Mucosa of rectum (tissue), 2 donors: ENCODE data around the gene TTYH2.

Experiments
- H3K27ac ChIP-seq, 2 donors: one replicate each; pipeline ENCODE4 v1.7.0; 2013; ENCODE audit warnings: inconsistent platforms in 2 of 2, low read depth in 2 of 2, low read length in 2 of 2
- H3K27me3 ChIP-seq, 2 donors: one replicate each; pipeline ENCODE4 v1.7.0; 2013; ENCODE audit warnings: low read length in 2 of 2; ENCODE audit not compliant: control insufficient read depth in 2 of 2, insufficient read depth in 2 of 2
- H3K36me3 ChIP-seq, 2 donors: one replicate each; pipeline ENCODE4 v1.7.0; 2013; ENCODE audit warnings: low read length in 2 of 2; ENCODE audit not compliant: control insufficient read depth in 2 of 2, insufficient read depth in 2 of 2
- H3K4me1 ChIP-seq, 2 donors: one replicate each; pipeline ENCODE4 v1.7.0; 2013; ENCODE audit warnings: low read length in 2 of 2, mild to moderate bottlenecking in 1 of 2; ENCODE audit not compliant: control insufficient read depth in 2 of 2, insufficient read depth in 2 of 2
- H3K4me3 ChIP-seq, 2 donors: one replicate each; pipeline ENCODE4 v1.7.0; 2013; ENCODE audit warnings: low read length in 2 of 2
- H3K9ac ChIP-seq, 2 donors: one replicate each; pipeline ENCODE4 v1.7.0; 2013; ENCODE audit warnings: low read length in 2 of 2, low read depth in 1 of 2, mild to moderate bottlenecking in 1 of 2
- H3K9me3 ChIP-seq, 2 donors: one replicate each; pipeline ENCODE4 v1.7.0; 2013; ENCODE audit warnings: low read length in 2 of 2; ENCODE audit not compliant: control insufficient read depth in 2 of 2
- donor health status: healthy.
- donor health status: Normal muscosa, but diverticular disease.

Gene TTYH2

GRCh38 chr17:74297941-74298340 lies 84.6 kb downstream of the TTYH2 start:
- Histone ChIP-seq H3K36me3 (no peaks in the 10 kb centered on the region), H3K27ac (no peak overlapping the region), H3K4me3 (no peak overlapping the region), H3K4me1 (no peaks in the 10 kb centered on the region), H3K9me3 (no peaks in the 10 kb centered on the region), H3K9ac (no peak overlapping the region), H3K27me3 (peaks cover 0 to 2% of the 10 kb centered on the region in 2 donors)

DNA sequence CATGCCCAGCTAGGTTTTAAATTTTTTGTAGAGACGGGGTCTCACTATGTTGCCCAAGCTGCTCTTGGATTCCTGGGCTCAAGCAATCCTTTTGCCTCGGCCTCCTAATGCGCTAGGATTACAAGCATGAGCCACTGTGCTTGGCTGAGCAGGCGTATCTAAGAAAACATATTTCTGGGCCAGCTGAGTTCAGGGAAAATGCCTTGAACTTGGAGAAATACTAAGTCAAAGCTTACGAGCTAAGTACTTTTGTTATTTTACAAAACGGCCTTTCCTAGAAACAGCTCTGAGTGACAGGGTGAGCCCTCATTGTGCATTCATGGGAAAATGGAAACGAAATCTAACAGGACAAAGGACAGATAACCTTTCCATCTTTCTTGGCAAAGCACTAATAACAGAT lies 85.4 kb downstream of the TTYH2 start:
- H3K4me1 ChIP-seq: no peaks in the 10 kb centered on the region
- H3K9me3 ChIP-seq: no peaks in the 10 kb centered on the region
- H3K36me3 ChIP-seq: no peaks in the 10 kb centered on the region
- no peak overlapping the region for H3K4me3 ChIP-seq
- H3K27ac ChIP-seq: no peak overlapping the region
- H3K9ac ChIP-seq: no peak overlapping the region
- H3K27me3 ChIP-seq: peaks cover 0 to 2% of the 10 kb centered on the region in 2 donors

DNA sequence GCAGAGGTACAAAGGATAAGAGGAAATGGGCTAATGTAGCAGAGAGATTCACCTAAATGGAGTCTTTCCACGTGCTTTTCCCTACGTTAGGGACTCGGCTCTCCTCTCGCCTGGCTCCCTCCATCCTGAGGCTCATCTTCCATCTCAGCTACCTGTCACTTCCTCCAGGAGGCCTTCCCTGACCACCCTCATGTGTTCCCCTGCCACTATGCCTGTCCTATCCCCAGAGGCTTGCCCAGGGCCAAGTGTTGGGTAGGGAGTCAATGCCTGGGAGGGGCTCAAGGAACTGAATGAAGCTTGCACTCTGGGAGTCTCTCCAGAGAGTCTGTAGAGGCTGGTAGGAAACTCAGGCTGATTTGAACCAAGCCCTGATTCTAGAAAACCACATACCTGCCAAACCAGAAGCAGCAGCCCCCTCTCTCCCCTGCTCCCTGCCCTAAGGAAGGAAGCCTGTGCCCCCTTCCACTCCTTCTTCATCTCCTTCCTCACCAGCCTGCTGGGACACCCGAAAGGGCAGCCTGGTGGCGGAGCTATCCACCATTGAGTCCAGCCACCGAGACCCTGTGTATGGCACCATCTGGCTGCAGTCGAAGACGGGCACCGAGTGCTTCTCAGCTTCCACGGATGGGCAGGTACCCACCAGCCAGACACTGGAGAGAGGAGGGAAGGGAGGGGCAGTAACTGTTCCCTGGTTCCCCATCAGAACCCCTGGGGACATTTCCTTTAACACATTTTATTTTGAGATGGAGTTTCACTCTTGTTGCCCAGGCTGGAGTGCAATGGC lies 86.0 kb downstream of the TTYH2 start:
- Histone ChIP-seq H3K36me3 (no peaks in the 10 kb centered on the region), H3K4me3 (no peak overlapping the region), H3K9ac (no peak overlapping the region), H3K4me1 (no peaks in the 10 kb centered on the region), H3K27me3 (peaks cover 0 to 2% of the 10 kb centered on the region in 2 donors), H3K27ac (no peak overlapping the region), H3K9me3 (no peaks in the 10 kb centered on the region)

DNA sequence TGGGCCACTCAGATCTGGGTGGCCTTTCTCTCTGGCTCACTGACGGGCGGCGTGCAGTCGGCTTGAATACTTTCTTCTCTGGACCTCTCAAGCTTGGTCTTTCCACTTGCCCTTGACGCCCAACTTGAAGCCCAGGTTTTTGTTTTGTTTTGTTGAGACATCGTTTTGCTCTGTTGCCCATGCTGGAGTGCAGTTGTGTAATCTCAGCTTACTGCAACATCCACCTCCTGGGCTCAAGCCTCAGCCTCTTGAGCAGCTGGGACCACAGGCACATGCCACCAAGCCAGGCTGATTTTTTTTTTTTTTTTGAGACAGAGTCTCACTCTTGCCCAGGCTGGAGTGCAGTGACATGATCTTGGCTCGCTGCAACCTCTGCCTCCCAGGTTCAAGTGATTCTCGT lies 89.9 kb downstream of the TTYH2 start:
- no peaks in the 10 kb centered on the region for H3K4me1 ChIP-seq
- H3K27ac ChIP-seq: no peak overlapping the region
- no peaks in the 10 kb centered on the region for H3K36me3 ChIP-seq
- H3K9me3 ChIP-seq: no peaks in the 10 kb centered on the region
- peaks cover 0 to 2% of the 10 kb centered on the region in 2 donors for H3K27me3 ChIP-seq
- H3K4me3 ChIP-seq: no peak overlapping the region
- no peak overlapping the region for H3K9ac ChIP-seq

- H3K9ac ChIP-seq: no peak overlapping the region
- H3K4me1 ChIP-seq: no peaks in the 10 kb centered on the region
- no peaks in the 10 kb centered on the region for H3K9me3 ChIP-seq
- H3K36me3 ChIP-seq: no peaks in the 10 kb centered on the region
- H3K27ac ChIP-seq: no peak overlapping the region
- H3K27me3 ChIP-seq: peaks cover 0 to 1% of the 10 kb centered on the region in 2 donors
- no peak overlapping the region for H3K4me3 ChIP-seq
Observed at GRCh38 chr17:74304184-74304583, 90.8 kb downstream of the TTYH2 start.

DNA sequence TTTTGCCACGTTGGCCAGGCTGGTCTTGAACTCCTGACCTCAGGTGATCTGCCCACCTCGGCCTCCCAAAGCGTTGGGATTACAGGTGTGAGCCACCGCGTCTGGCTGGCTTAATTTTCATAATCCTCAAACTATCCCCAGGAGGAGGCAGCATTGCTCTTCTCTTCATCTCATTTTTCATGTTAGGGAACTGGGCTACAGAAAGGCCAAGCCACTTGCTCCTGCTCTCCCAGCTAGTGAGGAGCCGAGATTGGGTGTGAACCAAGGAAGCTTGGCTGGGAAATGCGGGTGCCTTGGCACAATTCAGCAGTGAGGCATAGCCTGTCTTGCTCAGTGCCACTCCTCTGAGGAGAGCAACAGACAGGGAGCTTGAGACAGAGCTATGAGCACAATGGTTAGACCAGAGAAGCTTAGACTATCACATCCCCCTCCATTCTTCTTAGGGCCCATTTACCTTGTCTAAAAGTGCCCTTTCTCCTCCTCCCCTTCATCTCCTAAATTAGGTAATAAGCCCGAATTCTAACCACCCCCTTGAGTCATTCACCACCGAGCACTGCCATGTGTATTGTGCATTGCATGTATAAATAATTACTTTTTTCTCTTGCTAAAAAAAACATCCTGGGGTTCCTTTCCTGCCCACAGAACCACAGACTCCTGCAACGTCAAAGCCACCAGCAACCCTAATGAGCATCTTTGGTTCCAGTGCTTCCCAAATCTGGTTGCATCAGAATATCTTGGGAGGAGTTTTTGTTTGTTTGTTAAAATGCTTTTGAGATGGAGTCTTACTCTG lies 92.7 kb downstream of the TTYH2 start:
- no peaks in the 10 kb centered on the region for H3K36me3 ChIP-seq
- no peak overlapping the region for H3K27ac ChIP-seq
- H3K4me1 ChIP-seq: no peaks in the 10 kb centered on the region
- no peak overlapping the region for H3K4me3 ChIP-seq
- H3K27me3 ChIP-seq: no peaks in the 10 kb centered on the region
- no peak overlapping the region for H3K9ac ChIP-seq
- H3K9me3 ChIP-seq: no peaks in the 10 kb centered on the region

GRCh38 chr17:74307984-74308773 lies 94.8 kb downstream of the TTYH2 start:
- Histone ChIP-seq H3K4me1 (no peaks in the 10 kb centered on the region), H3K9me3 (peaks cover 0 to 2% of the 10 kb centered on the region in 2 donors), H3K4me3 (no peak overlapping the region), H3K27me3 (no peaks in the 10 kb centered on the region), H3K27ac (no peak overlapping the region), H3K36me3 (no peaks in the 10 kb centered on the region), H3K9ac (no peak overlapping the region)

DNA sequence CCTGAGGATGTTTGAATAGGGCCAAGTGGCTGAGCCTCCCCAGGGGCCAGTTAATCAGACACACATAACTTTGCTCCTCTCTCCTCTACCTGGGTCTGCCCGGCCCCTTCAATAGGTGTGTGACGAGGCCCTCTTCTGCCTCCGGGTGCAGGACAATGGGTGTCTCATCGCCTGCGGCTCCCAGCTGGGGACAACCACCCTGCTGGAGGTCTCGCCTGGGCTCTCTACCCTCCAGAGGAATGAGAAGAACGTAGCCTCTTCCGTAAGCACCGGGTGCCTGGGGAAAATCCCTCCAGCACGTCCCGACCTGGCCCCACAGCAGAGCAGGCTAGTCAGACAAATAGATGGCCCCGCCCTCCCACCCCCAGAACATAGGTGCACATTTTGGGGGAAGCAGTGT lies 96.5 kb downstream of the TTYH2 start:
- Histone ChIP-seq H3K27me3 (no peaks in the 10 kb centered on the region), H3K4me3 (no peak overlapping the region), H3K36me3 (no peaks in the 10 kb centered on the region), H3K4me1 (no peaks in the 10 kb centered on the region), H3K9me3 (peaks cover 0 to 2% of the 10 kb centered on the region in 2 donors), H3K9ac (no peak overlapping the region), H3K27ac (no peak overlapping the region)
